Stimulated activated CD4-positive, alpha-beta T cell treated with anti-CD3 and anti-CD28 coated beads, Interleukin-15, amount 100 ng/mL, for 1 hour (primary cell): ENCODE measurements around the gene PTPRJ.
"Not testable (repeated sequence)": the region's sequence is repeated elsewhere in the genome, so short reads cannot be mapped to it uniquely, and the experiment has no call there.

Experiments
- DNase-seq, 2 donors: peaks; one replicate each; pipeline ENCODE4 v3.0.0-alpha.2; 2020; ENCODE audit warnings: low read depth in 1 of 2, low spot score in 1 of 2

PTPRJ gene

GRCh38 chr11:48108231-48109045 is 128.1 kb downstream of the PTPRJ start:
- DNase-seq = no peak

- DNase-seq = no peak
Observed at GRCh38 chr11:48109046-48109666, 128.8 kb downstream of the PTPRJ start.

GRCh38 chr11:48110509-48110766 is 130.1 kb downstream of the PTPRJ start:
- DNase-seq = no peak

GRCh38 chr11:48111891-48112290 is 131.5 kb downstream of the PTPRJ start:
- DNase-seq = no peak

- DNase-seq = no peak
Observed at GRCh38 chr11:48114740-48115139, 134.4 kb downstream of the PTPRJ start.

- no peak for DNase-seq
Observed at GRCh38 chr11:48116437-48117228, 136.3 kb downstream of the PTPRJ start.

- no peak for DNase-seq
Observed at GRCh38 chr11:48122246-48122645, 141.9 kb downstream of the PTPRJ start.

- no peak for DNase-seq
Observed at GRCh38 chr11:48122656-48123055, 142.3 kb downstream of the PTPRJ start.

GRCh38 chr11:48123254-48123875 is 143.0 kb downstream of the PTPRJ start:
- DNase-seq = no peak

GRCh38 chr11:48123934-48124755 is 143.8 kb downstream of the PTPRJ start:
- DNase-seq = no peak

- no peak for DNase-seq
Observed at GRCh38 chr11:48124880-48125279, 144.5 kb downstream of the PTPRJ start.

- DNase-seq = no peak
Observed at GRCh38 chr11:48125866-48126265, 145.5 kb downstream of the PTPRJ start.

- no peak for DNase-seq
Observed at GRCh38 chr11:48127521-48128183, 147.3 kb downstream of the PTPRJ start.

GRCh38 chr11:48129697-48130395 is 149.5 kb downstream of the PTPRJ start:
- no peak for DNase-seq

GRCh38 chr11:48134221-48134922 is 154.0 kb downstream of the PTPRJ start:
- no peak for DNase-seq

- no peak for DNase-seq
Observed at GRCh38 chr11:48138222-48138621, 157.9 kb downstream of the PTPRJ start.

GRCh38 chr11:48139896-48140295 is 159.5 kb downstream of the PTPRJ start:
- not testable (repeated sequence) for DNase-seq

GRCh38 chr11:48141475-48142122 is 161.2 kb downstream of the PTPRJ start:
- DNase-seq = no peak

- no peak for DNase-seq
Observed at GRCh38 chr11:48142889-48143288, 162.5 kb downstream of the PTPRJ start.
